Trophoblast cell (in vitro differentiated cells and primary cell): ENCODE data around the gene CD200R1L. TPM values are rescaled to one million over a fixed set of nuclear protein-coding genes. Genes with fewer than 3 reads are reported as not detected.

Source experiments
- DNase-seq, 2 donors: peaks; one replicate each; pipeline ENCODE4 v3.0.0-alpha.2; 2016
- H2AFZ ChIP-seq: 2 replicates; pipeline ENCODE4 v1.6.1; 2013; ENCODE audit warnings: low read length, moderate library complexity, mild to moderate bottlenecking; ENCODE audit not compliant: insufficient read depth, poor library complexity
- H2AK5ac ChIP-seq: 2 replicates; pipeline ENCODE4 v1.6.1; 2013; ENCODE audit warnings: mild to moderate bottlenecking, low read length
- H2BK120ac ChIP-seq: 2 replicates; pipeline ENCODE4 v1.6.1; 2013; ENCODE audit warnings: low read length, mild to moderate bottlenecking, moderate library complexity; ENCODE audit not compliant: insufficient read depth, poor library complexity
- H2BK12ac ChIP-seq: 2 replicates; pipeline ENCODE4 v1.6.1; 2013; ENCODE audit warnings: mild to moderate bottlenecking, low read length, moderate library complexity
- H2BK5ac ChIP-seq: 2 replicates; pipeline ENCODE4 v1.6.1; 2013; ENCODE audit warnings: low read length, low read depth, moderate library complexity, mild to moderate bottlenecking; ENCODE audit not compliant: poor library complexity
- H3K14ac ChIP-seq: 2 replicates; pipeline ENCODE4 v1.6.1; 2013; ENCODE audit warnings: mild to moderate bottlenecking, low read length
- H3K18ac ChIP-seq: 2 replicates; pipeline ENCODE4 v1.6.1; 2013; ENCODE audit warnings: mild to moderate bottlenecking, low read length
- H3K23ac ChIP-seq: 2 replicates; pipeline ENCODE4 v1.6.1; 2013; ENCODE audit warnings: low read length
- H3K27ac ChIP-seq: 2 replicates; pipeline ENCODE4 v1.5.1; 2013; ENCODE audit warnings: low read depth, mild to moderate bottlenecking, inconsistent platforms, low read length, moderate library complexity
- H3K27me3 ChIP-seq: 2 replicates; pipeline ENCODE4 v1.6.1; 2013; ENCODE audit warnings: inconsistent platforms, mild to moderate bottlenecking, low read length, moderate library complexity; ENCODE audit not compliant: insufficient read depth
- H3K36me3 ChIP-seq, 2 experiments: 1 replicate in 1 of 2; 2 replicates in 1 of 2; pipeline ENCODE4 v1.6.1; 2013; ENCODE audit warnings: low read length in 2 of 2, mild to moderate bottlenecking in 2 of 2, moderate library complexity in 1 of 2; ENCODE audit not compliant: insufficient read depth in 2 of 2, control insufficient read depth in 1 of 2
- H3K4ac ChIP-seq: 2 replicates; pipeline ENCODE4 v1.6.1; 2013; ENCODE audit warnings: low read depth, mild to moderate bottlenecking, low read length, moderate library complexity
- H3K4me1 ChIP-seq, 2 experiments: 1 replicate in 1 of 2; 2 replicates in 1 of 2; pipeline ENCODE4 v1.6.1; 2013; ENCODE audit warnings: low read length in 2 of 2, mild to moderate bottlenecking in 2 of 2, moderate library complexity in 1 of 2; ENCODE audit not compliant: insufficient read depth in 2 of 2, control insufficient read depth in 1 of 2
- H3K4me2 ChIP-seq: 2 replicates; pipeline ENCODE4 v1.6.1; 2013; ENCODE audit warnings: inconsistent platforms, mild to moderate bottlenecking, low read length, moderate library complexity
- H3K4me3 ChIP-seq: 2 replicates; pipeline ENCODE4 v1.5.1; 2013; ENCODE audit warnings: mild to moderate bottlenecking, low read depth, low read length, inconsistent platforms
- H3K79me1 ChIP-seq: one replicate; pipeline ENCODE4 v1.6.1; 2013; ENCODE audit warnings: low read length
- H3K79me2 ChIP-seq: 2 replicates; pipeline ENCODE4 v1.6.1; 2013; ENCODE audit warnings: low read length, mild to moderate bottlenecking; ENCODE audit not compliant: control insufficient read depth, insufficient read depth, poor library complexity
- H3K9ac ChIP-seq: 2 replicates; pipeline ENCODE4 v1.6.1; 2013; ENCODE audit warnings: mild to moderate bottlenecking, low read length
- H3K9me3 ChIP-seq: 2 replicates; pipeline ENCODE4 v1.6.1; 2013; ENCODE audit warnings: low read depth, mild to moderate bottlenecking, control low read depth, inconsistent platforms, low read length; ENCODE audit not compliant: insufficient read depth
- H4K12ac ChIP-seq: 2 replicates; pipeline ENCODE4 v1.6.1; 2013; ENCODE audit warnings: low read depth, mild to moderate bottlenecking, low read length, moderate library complexity
- H4K8ac ChIP-seq: 2 replicates; pipeline ENCODE4 v1.6.1; 2013; ENCODE audit warnings: low read depth, mild to moderate bottlenecking, low read length, moderate library complexity
- H4K91ac ChIP-seq: one replicate; pipeline ENCODE4 v1.6.1; 2013; ENCODE audit warnings: low read depth, mild to moderate bottlenecking, low read length, moderate library complexity
- WGBS: extraction: QIAGEN DNeasy Blood & Tissue Kit; methylation state at CpG from one replicate; pipeline ENCODE4 v1.1.7; 2013; ENCODE audit warnings: missing lambda C conversion rate; ENCODE audit not compliant: insufficient read length, insufficient coverage; ENCODE audit errors: extremely low coverage; 5-methylcytosine and 5-hydroxymethylcytosine counted together
- polyA plus RNA-seq: library from polyadenylated mRNA; stranded (reverse); fragments of 200-250 nt; gene quantifications from 2 replicates; pipeline ENCODE4 v1.2.3, GENCODE V29; 2013

The CD200R1L gene, protein sequence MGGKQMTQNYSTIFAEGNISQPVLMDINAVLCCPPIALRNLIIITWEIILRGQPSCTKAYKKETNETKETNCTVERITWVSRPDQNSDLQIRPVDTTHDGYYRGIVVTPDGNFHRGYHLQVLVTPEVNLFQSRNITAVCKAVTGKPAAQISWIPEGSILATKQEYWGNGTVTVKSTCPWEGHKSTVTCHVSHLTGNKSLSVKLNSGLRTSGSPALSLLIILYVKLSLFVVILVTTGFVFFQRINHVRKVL
- polyA plus RNA-seq: not detected in 2 replicates

- no peaks in the 10 kb centered on the region for H3K79me2 ChIP-seq
- H4K8ac ChIP-seq: no peak within 1 kb of the TSS
- no peak within 1 kb of the TSS for H3K14ac ChIP-seq
- H3K27ac ChIP-seq: no peak within 1 kb of the TSS
- H3K23ac ChIP-seq: no peak within 1 kb of the TSS
- H3K9me3 ChIP-seq: peaks cover 12% of the 10 kb centered on the region
- H3K27me3 ChIP-seq: no peaks in the 10 kb centered on the region
- H3K9ac ChIP-seq: no peak within 1 kb of the TSS
- no peak within 1 kb of the TSS for H2BK12ac ChIP-seq
- no peak within 1 kb of the TSS for H3K4ac ChIP-seq
- no peak within 1 kb of the TSS for H4K91ac ChIP-seq
- no peak within 1 kb of the TSS for H2AFZ ChIP-seq
- peaks cover 0 to 2% of the 10 kb centered on the region in 2 experiments for H3K36me3 ChIP-seq
- no peak for DNase-seq
- WGBS: no CpG with 5 or more reads among the region's 2 CpGs
- H3K4me2 ChIP-seq: no peak within 1 kb of the TSS
- no peak within 1 kb of the TSS for H2BK5ac ChIP-seq
- H2AK5ac ChIP-seq: no peak within 1 kb of the TSS
- no peak within 1 kb of the TSS for H4K12ac ChIP-seq
- H2BK120ac ChIP-seq: no peak within 1 kb of the TSS
- H3K4me1 ChIP-seq: no peaks in the 10 kb centered on the region
- no peak within 1 kb of the TSS for H3K4me3 ChIP-seq
- no peaks in the 10 kb centered on the region for H3K79me1 ChIP-seq
- H3K18ac ChIP-seq: no peak within 1 kb of the TSS
Measured at GRCh38 chr3:112846764-112847163, at the start of gene CD200R1L. Gene CD200R1L (minus strand): TSS chr3:112846864. CDS start chr3:112829367, 17,497 bp downstream.

DNA sequence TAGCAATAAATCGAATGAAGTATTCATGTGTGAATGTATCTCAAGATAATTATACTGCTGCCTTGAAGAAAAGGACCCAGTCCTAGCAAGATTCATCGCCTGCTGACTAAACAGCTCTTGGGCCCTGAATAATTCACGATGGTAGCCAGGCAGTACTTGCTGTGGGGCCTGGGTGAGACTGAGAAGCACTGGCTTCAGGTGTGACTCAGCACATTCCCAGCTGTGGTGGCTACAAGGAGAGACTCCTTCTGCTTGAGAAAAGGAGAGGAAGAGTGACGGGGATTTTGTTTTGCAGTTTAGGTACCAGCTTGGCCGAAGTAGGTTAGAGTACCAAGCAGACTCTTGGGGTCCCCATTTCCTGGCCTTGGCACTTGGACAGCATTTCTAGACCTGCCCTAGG, 47.6 kb upstream of the CD200R1L start:
- H3K18ac ChIP-seq: peak overlapping the region; percentile 91
- peak overlapping the region; percentile 97 for H2BK120ac ChIP-seq
- H3K36me3 ChIP-seq: no peaks in the 10 kb centered on the region
- no CpG with 5 or more reads among the region's 5 CpGs for WGBS
- H3K9ac ChIP-seq: no peak overlapping the region
- no peak overlapping the region for H4K12ac ChIP-seq
- peak overlapping the region; percentile 64 for H3K4ac ChIP-seq
- no peak overlapping the region for H3K4me2 ChIP-seq
- H3K27me3 ChIP-seq: no peaks in the 10 kb centered on the region
- peaks cover 2% of the 10 kb centered on the region for H3K79me2 ChIP-seq
- peak overlapping the region; percentile 95 for H2BK12ac ChIP-seq
- H4K91ac ChIP-seq: peak overlapping the region; percentile 91
- H2AFZ ChIP-seq: peak overlapping the region; percentile 85
- H3K23ac ChIP-seq: no peak overlapping the region
- peaks cover 2% of the 10 kb centered on the region for H3K79me1 ChIP-seq
- no peak overlapping the region for H3K4me3 ChIP-seq
- DNase-seq: no peak
- H3K4me1 ChIP-seq: peaks cover 2 to 4% of the 10 kb centered on the region in 2 experiments
- peak overlapping the region; percentile 17 for H3K27ac ChIP-seq
- peak overlapping the region; percentile 42 for H4K8ac ChIP-seq
- H3K14ac ChIP-seq: peak overlapping the region; percentile 92
- H2AK5ac ChIP-seq: no peak overlapping the region
- H3K9me3 ChIP-seq: no peaks in the 10 kb centered on the region
- H2BK5ac ChIP-seq: peak overlapping the region; percentile 82

- Histone ChIP-seq H4K91ac (no peak overlapping the region), H3K79me2 (peaks cover under 1% of the 10 kb centered on the region), H4K8ac (no peak overlapping the region), H2BK12ac (no peak overlapping the region), H3K27ac (no peak overlapping the region), H3K9me3 (no peaks in the 10 kb centered on the region), H3K14ac (no peak overlapping the region), H3K18ac (no peak overlapping the region), H3K79me1 (peaks cover under 1% of the 10 kb centered on the region), H2AFZ (no peak overlapping the region), H2AK5ac (no peak overlapping the region), H4K12ac (no peak overlapping the region), H3K4me3 (no peak overlapping the region), H3K27me3 (no peaks in the 10 kb centered on the region), H2BK5ac (no peak overlapping the region), H3K9ac (no peak overlapping the region), H3K4ac (no peak overlapping the region), H3K4me2 (no peak overlapping the region), H3K4me1 (peaks cover under 1 to 2% of the 10 kb centered on the region in 2 experiments), H2BK120ac (no peak overlapping the region), H3K23ac (no peak overlapping the region), H3K36me3 (no peaks in the 10 kb centered on the region)
- WGBS: no CpG with 5 or more reads among the region's 3 CpGs
- no peak for DNase-seq
Measured at GRCh38 chr3:112889357-112889756, 42.7 kb upstream of the CD200R1L start.

DNA sequence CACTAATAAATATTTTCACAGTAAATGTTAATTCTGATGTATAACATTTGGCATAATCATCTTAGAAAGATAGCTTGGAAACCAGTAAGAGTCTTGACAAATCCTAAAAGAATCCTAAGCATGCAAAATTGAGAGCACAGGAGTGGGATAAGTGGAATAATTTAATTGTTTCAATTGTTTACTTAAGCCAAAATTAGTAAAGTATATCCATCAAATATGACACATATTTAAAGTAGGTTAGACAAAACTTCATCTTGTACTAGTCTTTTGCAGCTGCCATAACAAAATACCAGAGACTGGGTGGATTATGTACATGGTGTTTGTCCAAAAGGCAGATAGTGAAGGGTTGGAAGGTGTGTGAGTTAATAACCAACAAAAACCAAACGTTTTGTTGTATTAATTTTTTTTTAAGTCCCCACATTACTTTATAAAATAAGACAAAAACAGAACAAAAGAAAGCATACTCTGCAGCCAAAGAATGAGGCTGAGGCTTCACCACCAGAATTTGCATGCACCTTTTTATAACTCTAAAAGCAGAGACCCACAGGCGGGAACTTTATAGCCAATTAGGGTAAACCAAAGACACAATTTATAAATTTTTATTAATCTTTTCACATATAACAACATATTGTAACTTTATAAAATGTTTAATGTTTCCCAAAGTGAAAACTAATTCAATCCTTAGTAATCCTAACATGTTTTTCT, 41.9 kb upstream of the CD200R1L start:
- no peak overlapping the region for H3K23ac ChIP-seq
- no peak overlapping the region for H3K27ac ChIP-seq
- no peak overlapping the region for H4K12ac ChIP-seq
- H3K4ac ChIP-seq: no peak overlapping the region
- H3K79me1 ChIP-seq: no peaks in the 10 kb centered on the region
- no peaks in the 10 kb centered on the region for H3K9me3 ChIP-seq
- no peaks in the 10 kb centered on the region for H3K4me1 ChIP-seq
- no peak overlapping the region for H2BK120ac ChIP-seq
- H3K4me3 ChIP-seq: no peak overlapping the region
- no peak overlapping the region for H4K8ac ChIP-seq
- no CpG with 5 or more reads among the region's 2 CpGs for WGBS
- H2BK5ac ChIP-seq: no peak overlapping the region
- no peak overlapping the region for H2AK5ac ChIP-seq
- no peak overlapping the region for H3K4me2 ChIP-seq
- no peaks in the 10 kb centered on the region for H3K36me3 ChIP-seq
- H3K9ac ChIP-seq: no peak overlapping the region
- no peak overlapping the region for H2BK12ac ChIP-seq
- no peak overlapping the region for H2AFZ ChIP-seq
- no peaks in the 10 kb centered on the region for H3K79me2 ChIP-seq
- H3K18ac ChIP-seq: no peak overlapping the region
- no peak overlapping the region for H3K14ac ChIP-seq
- no peak for DNase-seq
- H3K27me3 ChIP-seq: no peaks in the 10 kb centered on the region
- H4K91ac ChIP-seq: no peak overlapping the region
